Fibroblast of pulmonary artery (primary cell): ENCODE measurements around the gene BAHCC1.

Experiments used
- DNase-seq: peaks from one replicate; pipeline ENCODE4 v3.0.0-alpha.2; 2010; ENCODE audit warnings: low read depth
- H3K4me3 ChIP-seq: replicated peaks from 2 replicates; pipeline ENCODE4 v1.5.1; 2011; ENCODE audit warnings: low read depth, mild to moderate bottlenecking, control low read depth, low read length, moderate library complexity
- TF ChIP-seq, protein P1 (sequence below): IDR thresholded peaks from 2 replicates; pipeline ENCODE4 v1.5.1; 2011; ENCODE audit warnings: mild to moderate bottlenecking, control low read depth, low read length, inconsistent platforms; ENCODE audit errors: missing control alignments

The BAHCC1 gene

DNA sequence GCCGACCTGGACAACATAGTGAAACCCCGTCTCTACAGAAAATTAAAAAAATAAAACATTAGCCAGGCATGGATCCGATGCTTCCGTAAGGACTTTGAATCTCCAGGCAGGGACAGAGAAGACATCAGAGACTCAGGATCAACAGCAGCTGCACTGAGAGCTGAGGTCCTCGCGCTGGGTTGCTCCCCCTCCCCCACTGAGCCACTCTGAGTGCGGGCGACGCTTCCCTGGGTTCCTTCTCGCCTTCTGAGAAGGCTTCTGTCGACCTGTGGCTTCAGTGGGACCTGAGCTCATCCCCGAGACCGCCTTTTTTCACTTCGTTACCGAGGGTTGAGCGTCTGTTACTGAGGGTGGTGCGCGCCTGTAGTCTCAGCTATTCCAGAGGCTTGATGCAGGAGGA, 96.9 kb downstream of the BAHCC1 start:
- TF ChIP-seq, protein P1, sequence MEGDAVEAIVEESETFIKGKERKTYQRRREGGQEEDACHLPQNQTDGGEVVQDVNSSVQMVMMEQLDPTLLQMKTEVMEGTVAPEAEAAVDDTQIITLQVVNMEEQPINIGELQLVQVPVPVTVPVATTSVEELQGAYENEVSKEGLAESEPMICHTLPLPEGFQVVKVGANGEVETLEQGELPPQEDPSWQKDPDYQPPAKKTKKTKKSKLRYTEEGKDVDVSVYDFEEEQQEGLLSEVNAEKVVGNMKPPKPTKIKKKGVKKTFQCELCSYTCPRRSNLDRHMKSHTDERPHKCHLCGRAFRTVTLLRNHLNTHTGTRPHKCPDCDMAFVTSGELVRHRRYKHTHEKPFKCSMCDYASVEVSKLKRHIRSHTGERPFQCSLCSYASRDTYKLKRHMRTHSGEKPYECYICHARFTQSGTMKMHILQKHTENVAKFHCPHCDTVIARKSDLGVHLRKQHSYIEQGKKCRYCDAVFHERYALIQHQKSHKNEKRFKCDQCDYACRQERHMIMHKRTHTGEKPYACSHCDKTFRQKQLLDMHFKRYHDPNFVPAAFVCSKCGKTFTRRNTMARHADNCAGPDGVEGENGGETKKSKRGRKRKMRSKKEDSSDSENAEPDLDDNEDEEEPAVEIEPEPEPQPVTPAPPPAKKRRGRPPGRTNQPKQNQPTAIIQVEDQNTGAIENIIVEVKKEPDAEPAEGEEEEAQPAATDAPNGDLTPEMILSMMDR: no peak
- H3K4me3 ChIP-seq: no peak overlapping the region
- no peak for DNase-seq

DNA sequence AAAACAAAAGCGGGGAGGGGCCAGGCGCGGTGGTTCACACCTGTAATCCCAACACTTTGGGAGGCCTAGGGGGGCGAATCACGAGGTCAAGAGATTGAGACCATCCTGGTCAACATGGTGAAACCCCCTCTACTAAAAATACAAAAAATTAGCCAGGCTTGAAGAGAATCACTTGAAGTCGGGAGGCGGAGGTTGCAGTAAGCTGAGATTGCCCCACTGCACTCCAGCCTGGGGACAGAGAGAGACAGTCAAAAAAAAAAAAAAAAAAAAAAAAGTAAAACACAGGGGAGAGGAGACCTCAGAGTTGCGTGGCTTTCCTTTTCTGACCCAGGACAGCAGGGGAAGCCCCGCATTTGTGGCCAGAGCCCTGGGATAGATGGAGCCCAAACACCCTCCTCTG, 97.4 kb downstream of the BAHCC1 start:
- TF ChIP-seq, protein P1: no peak
- H3K4me3 ChIP-seq: no peak overlapping the region
- no peak for DNase-seq

- DNase-seq: no peak
- TF ChIP-seq, protein P1: no peak
- H3K4me3 ChIP-seq: no peak overlapping the region
These were observed 98.2 kb downstream of the BAHCC1 start for GRCh38 chr17:81493198-81494038.

DNA sequence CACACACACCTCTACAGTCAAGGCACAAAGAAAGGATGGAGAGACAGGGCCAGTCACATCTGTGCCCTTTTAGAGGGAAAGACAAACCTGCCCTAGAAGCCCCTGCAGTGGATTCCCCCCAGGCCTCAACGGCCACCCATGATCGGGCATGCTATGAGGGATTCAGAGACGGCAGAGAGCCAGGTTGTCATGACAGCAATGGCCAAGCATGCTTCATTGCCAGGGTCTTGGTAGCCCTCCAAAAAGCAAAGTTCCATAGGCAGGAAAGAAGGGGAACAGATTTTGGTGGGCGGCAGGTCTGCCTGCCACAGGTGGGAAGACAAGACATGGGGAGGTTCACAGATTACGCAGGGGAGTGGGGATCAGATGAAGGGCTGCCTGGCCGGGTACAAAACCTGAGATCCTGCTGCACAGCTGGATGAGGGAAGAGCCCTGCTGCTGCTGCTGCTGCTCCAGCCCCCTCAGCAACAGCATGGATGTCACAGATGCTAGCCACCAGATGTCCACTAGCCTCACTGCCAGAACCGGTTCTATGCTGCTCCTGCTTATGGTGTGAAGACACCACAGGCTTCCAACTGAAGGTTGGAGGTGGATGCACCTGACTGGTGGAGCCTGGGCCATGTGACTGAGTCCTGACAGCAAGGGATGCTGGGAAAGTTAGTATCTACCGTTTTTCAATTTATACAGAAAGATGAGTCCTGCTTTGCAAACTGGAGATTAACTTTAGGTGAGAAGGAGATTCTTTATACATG, 99.5 kb downstream of the BAHCC1 start:
- no peak overlapping the region for H3K4me3 ChIP-seq
- DNase-seq: no peak
- TF ChIP-seq, protein P1: no peak

DNA sequence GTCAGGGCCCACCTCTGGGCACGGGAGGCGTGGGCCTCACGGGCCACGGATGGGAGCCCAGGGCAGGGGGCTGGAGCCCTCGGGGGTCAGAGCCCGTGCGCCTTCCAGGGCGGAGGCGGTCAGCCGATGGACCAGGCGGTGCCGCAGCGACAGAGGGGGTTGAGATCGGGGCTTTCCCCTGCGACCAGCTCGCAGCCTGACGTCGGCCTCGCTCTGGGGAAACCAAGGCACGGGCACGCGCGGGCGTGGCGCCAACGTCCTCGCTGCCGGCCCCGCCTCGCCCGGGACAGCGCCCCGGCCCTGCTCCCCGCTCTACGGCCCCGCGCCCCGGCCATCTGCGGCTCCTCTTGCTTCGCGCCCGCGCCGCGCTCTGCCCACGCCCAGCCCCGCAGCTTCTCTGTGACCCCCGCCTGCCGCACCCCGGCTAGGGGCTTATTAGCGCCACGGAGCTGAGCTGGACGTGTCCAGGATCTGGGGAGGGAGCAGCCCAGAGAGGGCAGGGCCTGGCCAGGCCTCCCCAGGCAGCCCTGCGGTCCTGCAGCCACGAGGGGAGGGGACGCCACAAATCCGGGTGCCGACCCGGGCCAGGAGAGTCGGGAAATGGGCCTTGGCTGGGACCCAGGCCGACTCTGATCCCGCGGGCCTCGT, 103.8 kb downstream of the BAHCC1 start:
- no peak overlapping the region for H3K4me3 ChIP-seq
- TF ChIP-seq, protein P1: no peak
- no peak for DNase-seq

GRCh38 chr17:81499601-81499970, 104.3 kb downstream of the BAHCC1 start:
- DNase-seq: no peak
- TF ChIP-seq, protein P1: no peak
- H3K4me3 ChIP-seq: no peak overlapping the region
